Measurements from ENCODE around the gene GRHPR.

Gene GRHPR

GRCh38 chr9:37406603-37407401 lies 15.7 kb upstream of the GRHPR start:
- Histone ChIP-seq H3K9ac (ENCODE audit: low read length) (peak overlapping the region; percentile 83), H3K4me3 (ENCODE audit: insufficient read depth, low read length, poor library complexity, severe bottlenecking) (peak overlapping the region; percentile 49), H3K9me2 (replicated peaks; ENCODE audit: insufficient read depth, low read length) (no peaks in the 10 kb centered on the region), H3F3A (ENCODE audit: insufficient read depth) (peaks cover 96% of the 10 kb centered on the region), H3K27me3 (ENCODE audit: low read length) (no peaks in the 10 kb centered on the region), H3K36me3 (ENCODE audit: low read length) (no peaks in the 10 kb centered on the region), H3K4me2 (ENCODE audit: low read depth, low read length, poor library complexity, severe bottlenecking) (peak overlapping the region; percentile 81), H3K9me3 (ENCODE audit: insufficient read depth, low read length) (no peaks in the 10 kb centered on the region), H3K27ac (ENCODE audit: low read depth, low read length) (peak overlapping the region; percentile 95), H3K79me2 (ENCODE audit: insufficient read depth, low read length) (peaks cover 41% of the 10 kb centered on the region), H2AFZ (ENCODE audit: low read depth, low read length, severe bottlenecking) (no peak overlapping the region), H4K20me1 (ENCODE audit: low read depth, low read length) (no peaks in the 10 kb centered on the region)
- TF ChIP-seq, protein P1, sequence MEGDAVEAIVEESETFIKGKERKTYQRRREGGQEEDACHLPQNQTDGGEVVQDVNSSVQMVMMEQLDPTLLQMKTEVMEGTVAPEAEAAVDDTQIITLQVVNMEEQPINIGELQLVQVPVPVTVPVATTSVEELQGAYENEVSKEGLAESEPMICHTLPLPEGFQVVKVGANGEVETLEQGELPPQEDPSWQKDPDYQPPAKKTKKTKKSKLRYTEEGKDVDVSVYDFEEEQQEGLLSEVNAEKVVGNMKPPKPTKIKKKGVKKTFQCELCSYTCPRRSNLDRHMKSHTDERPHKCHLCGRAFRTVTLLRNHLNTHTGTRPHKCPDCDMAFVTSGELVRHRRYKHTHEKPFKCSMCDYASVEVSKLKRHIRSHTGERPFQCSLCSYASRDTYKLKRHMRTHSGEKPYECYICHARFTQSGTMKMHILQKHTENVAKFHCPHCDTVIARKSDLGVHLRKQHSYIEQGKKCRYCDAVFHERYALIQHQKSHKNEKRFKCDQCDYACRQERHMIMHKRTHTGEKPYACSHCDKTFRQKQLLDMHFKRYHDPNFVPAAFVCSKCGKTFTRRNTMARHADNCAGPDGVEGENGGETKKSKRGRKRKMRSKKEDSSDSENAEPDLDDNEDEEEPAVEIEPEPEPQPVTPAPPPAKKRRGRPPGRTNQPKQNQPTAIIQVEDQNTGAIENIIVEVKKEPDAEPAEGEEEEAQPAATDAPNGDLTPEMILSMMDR (IDR thresholded peaks at IDR 0.05; ENCODE audit: insufficient read depth, low read length, poor library complexity, severe bottlenecking) = no peak
- no peak for TF ChIP-seq EZH2phosphoT487 (conservative IDR thresholded peaks at IDR 0.05; ENCODE audit: low read length)

GRCh38 chr9:37407468-37407867 lies 15.0 kb upstream of the GRHPR start:
- H3F3A ChIP-seq (ENCODE audit: insufficient read depth) = peaks cover 94% of the 10 kb centered on the region
- no peak for TF ChIP-seq EZH2phosphoT487 (conservative IDR thresholded peaks at IDR 0.05; ENCODE audit: low read length)
- TF ChIP-seq, protein P1 (IDR thresholded peaks at IDR 0.05; ENCODE audit: insufficient read depth, low read length, poor library complexity, severe bottlenecking) = peak; percentile 70
- H3K36me3 ChIP-seq (ENCODE audit: low read length) = no peaks in the 10 kb centered on the region
- H4K20me1 ChIP-seq (ENCODE audit: low read depth, low read length) = no peaks in the 10 kb centered on the region
- H3K79me2 ChIP-seq (ENCODE audit: insufficient read depth, low read length) = peaks cover 46% of the 10 kb centered on the region
- H3K9ac ChIP-seq (ENCODE audit: low read length) = peak overlapping the region; percentile 83
- H3K9me3 ChIP-seq (ENCODE audit: insufficient read depth, low read length) = no peaks in the 10 kb centered on the region
- no peaks in the 10 kb centered on the region for H3K27me3 ChIP-seq (ENCODE audit: low read length)
- H2AFZ ChIP-seq (ENCODE audit: low read depth, low read length, severe bottlenecking) = no peak overlapping the region
- H3K4me2 ChIP-seq (ENCODE audit: low read depth, low read length, poor library complexity, severe bottlenecking) = peak overlapping the region; percentile 81
- peak overlapping the region; percentile 95 for H3K27ac ChIP-seq (ENCODE audit: low read depth, low read length)
- no peaks in the 10 kb centered on the region for H3K9me2 ChIP-seq (replicated peaks; ENCODE audit: insufficient read depth, low read length)
- peak overlapping the region; percentile 49 for H3K4me3 ChIP-seq (ENCODE audit: insufficient read depth, low read length, poor library complexity, severe bottlenecking)

DNA sequence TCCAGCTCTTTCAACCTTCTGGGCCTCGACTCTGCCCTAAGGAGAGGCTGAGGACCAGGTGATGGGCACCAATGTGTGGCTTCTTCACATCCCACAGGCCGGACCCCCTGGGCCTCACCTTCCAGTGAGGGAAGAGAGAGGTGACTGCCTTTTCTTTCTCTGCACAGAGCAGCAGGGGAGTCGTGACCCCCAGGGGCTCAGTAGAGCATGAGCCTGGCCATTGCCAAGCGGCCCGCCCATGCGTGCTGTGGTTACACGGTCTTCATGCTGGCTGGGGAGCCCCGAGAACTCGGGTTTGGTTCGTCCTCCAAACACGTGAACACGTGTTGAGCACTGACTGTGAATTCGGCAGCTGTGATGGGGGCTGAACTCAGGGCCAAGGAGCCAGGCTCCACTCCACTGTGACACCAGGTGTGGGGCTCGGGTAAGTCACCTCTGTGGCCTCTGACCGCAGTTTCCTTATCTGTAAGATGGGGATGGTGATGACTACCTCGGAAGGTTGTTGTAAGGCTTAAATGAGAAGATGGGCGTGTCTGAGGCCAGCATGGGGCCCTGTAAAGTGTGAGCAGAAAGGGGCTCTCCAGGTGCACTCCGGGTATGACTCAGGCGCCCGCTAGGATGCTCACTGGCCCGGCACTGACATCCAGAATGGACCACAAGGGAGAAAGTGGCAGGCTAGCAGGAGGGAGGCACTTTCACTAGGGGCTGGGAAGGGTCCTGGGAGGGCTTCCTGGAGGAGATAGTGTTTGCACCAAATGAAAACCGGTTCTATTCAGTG lies 13.4 kb upstream of the GRHPR start:
- peak overlapping the region; percentile 83 for H3K9ac ChIP-seq (ENCODE audit: low read length)
- no peak overlapping the region for H2AFZ ChIP-seq (ENCODE audit: low read depth, low read length, severe bottlenecking)

More for the DNA sequence above, 13.4 kb upstream of the GRHPR start:
- Histone ChIP-seq H3K79me2 (ENCODE audit: insufficient read depth, low read length) (peaks cover 53% of the 10 kb centered on the region), H3K9me2 (replicated peaks; ENCODE audit: insufficient read depth, low read length) (no peaks in the 10 kb centered on the region), H3K27me3 (ENCODE audit: low read length) (no peaks in the 10 kb centered on the region), H3K36me3 (ENCODE audit: low read length) (no peaks in the 10 kb centered on the region), H3K4me2 (ENCODE audit: low read depth, low read length, poor library complexity, severe bottlenecking) (peak overlapping the region; percentile 81), H3K9me3 (ENCODE audit: insufficient read depth, low read length) (no peaks in the 10 kb centered on the region), H3K4me3 (ENCODE audit: insufficient read depth, low read length, poor library complexity, severe bottlenecking) (peak overlapping the region; percentile 49), H3K27ac (ENCODE audit: low read depth, low read length) (peak overlapping the region; percentile 95), H3F3A (ENCODE audit: insufficient read depth) (peaks cover 90% of the 10 kb centered on the region), H4K20me1 (ENCODE audit: low read depth, low read length) (no peaks in the 10 kb centered on the region)
- no peak for TF ChIP-seq EZH2phosphoT487 (conservative IDR thresholded peaks at IDR 0.05; ENCODE audit: low read length)
- TF ChIP-seq, protein P1 (IDR thresholded peaks at IDR 0.05; ENCODE audit: insufficient read depth, low read length, poor library complexity, severe bottlenecking) = no peak
